SK-N-SH (cell line): Measurements from ENCODE around the gene TSHZ2.

Experiments used
- CTCF ChIP-seq: fragments of 200-600 bp; sonication (generic); IDR thresholded peaks from 2 replicates; pipeline ENCODE4 v1.6.1; 2017; ENCODE audit warnings: antibody characterized with exemption, mild to moderate bottlenecking, moderate library complexity
- ELF1 ChIP-seq: IDR thresholded peaks from 2 replicates; pipeline ENCODE4 v1.4.0; 2012
- EP300 ChIP-seq, 2 experiments: IDR thresholded peaks; 2 replicates each; pipeline versions ENCODE4 v1.4.0 to v1.6.1; 2012; ENCODE audit warnings: borderline replicate concordance in 1 of 2, low read depth in 1 of 2, low read length in 1 of 2
- EZH2phosphoT487 ChIP-seq: fragments of 200-600 bp; sonication (generic); IDR thresholded peaks from 2 replicates; pipeline ENCODE4 v1.6.1; 2017; ENCODE audit warnings: low read depth, mixed run types, mild to moderate bottlenecking, antibody characterized with exemption, moderate library complexity, borderline replicate concordance
- FOXJ3 ChIP-seq: sonication (generic); formaldehyde crosslinking; IDR thresholded peaks from 2 replicates; pipeline ENCODE4 v1.5.1; 2020; ENCODE audit warnings: mild to moderate bottlenecking, missing genetic modification reagents
- POLR2AphosphoS5 ChIP-seq: IDR thresholded peaks from 2 replicates; pipeline ENCODE4 v1.6.1; 2012; ENCODE audit warnings: low read depth, low read length
- REST ChIP-seq: IDR thresholded peaks from 2 replicates; pipeline ENCODE4 v1.6.1; 2012; ENCODE audit warnings: mild to moderate bottlenecking, low read depth, low read length, moderate library complexity
- TF ChIP-seq, protein P1 (sequence below): IDR thresholded peaks from 2 replicates; pipeline ENCODE4 v1.4.0; 2012; ENCODE audit warnings: low read depth

GRCh38 chr20:53497246-53497645 is 525.1 kb downstream of the TSHZ2 start:
- TF ChIP-seq CTCF = no peak
- no peak for TF ChIP-seq REST
- no peak for TF ChIP-seq ELF1
- TF ChIP-seq FOXJ3 (CRISPR knock-in tag) = no peak
- TF ChIP-seq POLR2AphosphoS5 = no peak
- no peak for TF ChIP-seq EP300 (IDR thresholded peaks at IDR 0.05; ENCODE audit: borderline replicate concordance in 1 of 2, low read depth in 1 of 2, low read length in 1 of 2)
- no peak for TF ChIP-seq EZH2phosphoT487
- TF ChIP-seq, protein P1, sequence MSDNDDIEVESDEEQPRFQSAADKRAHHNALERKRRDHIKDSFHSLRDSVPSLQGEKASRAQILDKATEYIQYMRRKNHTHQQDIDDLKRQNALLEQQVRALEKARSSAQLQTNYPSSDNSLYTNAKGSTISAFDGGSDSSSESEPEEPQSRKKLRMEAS = no peak
